ENCODE measurements around the gene SAMD5. TPM values are rescaled to one million over a fixed set of nuclear protein-coding genes. Genes with fewer than 3 reads are reported as not detected.

SAMD5 gene
- total and polyA plus RNA-seq, 2 donors (not counting 1 experiment from before 2014, with no cell fraction given): 4.0 to 5.9 TPM

DNA sequence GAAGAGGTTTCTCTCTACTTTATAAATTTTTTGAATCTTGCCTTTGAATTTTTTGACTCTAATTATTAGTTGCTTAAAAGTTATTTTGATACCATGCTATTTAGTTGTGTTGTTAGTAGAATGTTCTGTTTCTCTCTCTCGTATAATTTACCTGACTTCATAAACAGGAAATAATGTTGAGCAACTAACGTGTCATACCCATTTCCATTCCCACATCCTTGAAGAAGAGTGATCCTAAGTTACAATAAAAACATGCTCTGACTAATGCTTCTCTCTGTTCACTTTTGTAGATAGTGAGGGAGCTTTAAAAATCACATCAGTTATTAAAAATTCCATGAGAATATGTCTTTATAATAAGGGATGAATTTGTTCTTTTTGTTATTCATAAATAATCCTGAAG lies 69.7 kb downstream of the SAMD5 start:
- Histone ChIP-seq H3K4me2 (ENCODE audit: extremely low read depth, insufficient read depth, low read length) (no peak overlapping the region), H3K27ac (ENCODE audit: insufficient read depth, low read length) (no peak overlapping the region), H4K20me1 (ENCODE audit: control insufficient read depth, extremely low read depth, insufficient read depth, low read length) (no peaks in the 10 kb centered on the region), H3K79me2 (ENCODE audit: control insufficient read depth, insufficient read depth, low read length) (no peaks in the 10 kb centered on the region), H3K27me3 (ENCODE audit: control insufficient read depth, insufficient read depth, low read length) (no peaks in the 10 kb centered on the region), H3K9me3 (ENCODE audit: control insufficient read depth, insufficient read depth, low read depth, low read length) (no peaks in the 10 kb centered on the region), H3K9ac (ENCODE audit: insufficient read depth, low read length) (no peak overlapping the region), H3K4me1 (ENCODE audit: control insufficient read depth, extremely low read depth, insufficient read depth, low read length) (no peaks in the 10 kb centered on the region), H3K4me3 (replicated peaks in 1 of 4; ENCODE audit: control extremely low read depth in 1 of 4, insufficient read depth in 1 of 4, low read depth in 3 of 4, low read length in 4 of 4) (no peak overlapping the region), H2AFZ (ENCODE audit: low read length) (no peak overlapping the region), H3K36me3 (ENCODE audit: control insufficient read depth, insufficient read depth, low read length) (no peaks in the 10 kb centered on the region)
- TF ChIP-seq, protein P1, sequence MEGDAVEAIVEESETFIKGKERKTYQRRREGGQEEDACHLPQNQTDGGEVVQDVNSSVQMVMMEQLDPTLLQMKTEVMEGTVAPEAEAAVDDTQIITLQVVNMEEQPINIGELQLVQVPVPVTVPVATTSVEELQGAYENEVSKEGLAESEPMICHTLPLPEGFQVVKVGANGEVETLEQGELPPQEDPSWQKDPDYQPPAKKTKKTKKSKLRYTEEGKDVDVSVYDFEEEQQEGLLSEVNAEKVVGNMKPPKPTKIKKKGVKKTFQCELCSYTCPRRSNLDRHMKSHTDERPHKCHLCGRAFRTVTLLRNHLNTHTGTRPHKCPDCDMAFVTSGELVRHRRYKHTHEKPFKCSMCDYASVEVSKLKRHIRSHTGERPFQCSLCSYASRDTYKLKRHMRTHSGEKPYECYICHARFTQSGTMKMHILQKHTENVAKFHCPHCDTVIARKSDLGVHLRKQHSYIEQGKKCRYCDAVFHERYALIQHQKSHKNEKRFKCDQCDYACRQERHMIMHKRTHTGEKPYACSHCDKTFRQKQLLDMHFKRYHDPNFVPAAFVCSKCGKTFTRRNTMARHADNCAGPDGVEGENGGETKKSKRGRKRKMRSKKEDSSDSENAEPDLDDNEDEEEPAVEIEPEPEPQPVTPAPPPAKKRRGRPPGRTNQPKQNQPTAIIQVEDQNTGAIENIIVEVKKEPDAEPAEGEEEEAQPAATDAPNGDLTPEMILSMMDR (conservative IDR thresholded peaks at IDR 0.05 in 1 of 2, IDR thresholded peaks at IDR 0.05 in 1 of 2; ENCODE audit: low read depth in 1 of 2, low read length in 2 of 2): no peak
- no peak for TF ChIP-seq EZH2 (IDR thresholded peaks at IDR 0.05; ENCODE audit: low read length, missing control alignments)
- no peak for DNase-seq (ENCODE audit: low read depth in 2 of 2)

DNA sequence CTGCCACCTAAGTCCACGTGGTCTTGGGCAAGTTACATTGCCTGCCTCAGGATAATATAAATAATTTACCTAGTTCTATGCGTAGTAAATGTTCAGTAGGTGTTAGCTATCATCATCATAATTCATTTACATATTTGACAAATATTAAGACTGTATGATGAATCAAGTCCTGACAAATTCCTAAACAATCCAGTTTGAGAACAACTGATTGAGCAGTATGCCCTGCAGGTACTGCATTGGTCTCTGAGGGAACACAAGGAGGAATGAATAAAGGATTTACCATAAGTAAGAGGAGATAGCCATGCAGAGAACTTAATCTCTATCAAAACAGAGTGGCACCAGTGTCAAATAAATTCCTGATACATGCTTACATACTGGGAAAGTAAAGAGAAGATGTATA lies 70.4 kb downstream of the SAMD5 start:
- Histone ChIP-seq H2AFZ (ENCODE audit: low read length) (no peak overlapping the region), H3K36me3 (ENCODE audit: control insufficient read depth, insufficient read depth, low read length) (no peaks in the 10 kb centered on the region), H3K4me1 (ENCODE audit: control insufficient read depth, extremely low read depth, insufficient read depth, low read length) (no peaks in the 10 kb centered on the region), H3K9me3 (ENCODE audit: control insufficient read depth, insufficient read depth, low read depth, low read length) (no peaks in the 10 kb centered on the region), H3K79me2 (ENCODE audit: control insufficient read depth, insufficient read depth, low read length) (no peaks in the 10 kb centered on the region), H4K20me1 (ENCODE audit: control insufficient read depth, extremely low read depth, insufficient read depth, low read length) (no peaks in the 10 kb centered on the region), H3K27ac (ENCODE audit: insufficient read depth, low read length) (no peak overlapping the region), H3K4me2 (ENCODE audit: extremely low read depth, insufficient read depth, low read length) (no peak overlapping the region), H3K4me3 (replicated peaks in 1 of 4; ENCODE audit: control extremely low read depth in 1 of 4, insufficient read depth in 1 of 4, low read depth in 3 of 4, low read length in 4 of 4) (no peak overlapping the region), H3K27me3 (ENCODE audit: control insufficient read depth, insufficient read depth, low read length) (no peaks in the 10 kb centered on the region), H3K9ac (ENCODE audit: insufficient read depth, low read length) (no peak overlapping the region)
- DNase-seq (ENCODE audit: low read depth in 2 of 2): no peak
- TF ChIP-seq, protein P1 (conservative IDR thresholded peaks at IDR 0.05 in 1 of 2, IDR thresholded peaks at IDR 0.05 in 1 of 2; ENCODE audit: low read depth in 1 of 2, low read length in 2 of 2): no peak
- no peak for TF ChIP-seq EZH2 (IDR thresholded peaks at IDR 0.05; ENCODE audit: low read length, missing control alignments)

DNA sequence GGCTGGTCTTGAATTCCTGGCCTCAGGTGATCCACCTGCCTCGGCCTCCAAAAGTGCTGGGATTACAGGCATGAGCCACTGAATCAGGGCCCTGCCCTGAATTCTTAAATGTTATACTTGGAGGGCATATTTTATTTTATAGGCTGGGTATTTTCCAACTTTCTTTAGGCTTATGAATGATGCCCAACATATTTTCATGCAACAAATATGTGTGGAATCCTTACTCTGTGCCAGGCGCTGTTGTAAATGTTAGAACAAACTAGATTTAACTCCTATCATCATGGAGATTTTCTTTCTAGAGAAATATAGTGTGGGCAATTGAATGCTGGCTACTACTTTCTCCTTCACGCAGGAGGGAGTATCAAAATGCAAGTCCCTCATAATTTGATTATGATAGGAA lies 71.2 kb downstream of the SAMD5 start:
- no peak overlapping the region for H3K4me3 ChIP-seq (replicated peaks in 1 of 4; ENCODE audit: control extremely low read depth in 1 of 4, insufficient read depth in 1 of 4, low read depth in 3 of 4, low read length in 4 of 4)
- no peaks in the 10 kb centered on the region for H3K36me3 ChIP-seq (ENCODE audit: control insufficient read depth, insufficient read depth, low read length)
- H3K4me1 ChIP-seq (ENCODE audit: control insufficient read depth, extremely low read depth, insufficient read depth, low read length): no peaks in the 10 kb centered on the region
- DNase-seq (ENCODE audit: low read depth in 2 of 2): no peak
- no peaks in the 10 kb centered on the region for H3K79me2 ChIP-seq (ENCODE audit: control insufficient read depth, insufficient read depth, low read length)
- no peaks in the 10 kb centered on the region for H3K9me3 ChIP-seq (ENCODE audit: control insufficient read depth, insufficient read depth, low read depth, low read length)
- no peak for TF ChIP-seq EZH2 (IDR thresholded peaks at IDR 0.05; ENCODE audit: low read length, missing control alignments)
- TF ChIP-seq, protein P1 (conservative IDR thresholded peaks at IDR 0.05 in 1 of 2, IDR thresholded peaks at IDR 0.05 in 1 of 2; ENCODE audit: low read depth in 1 of 2, low read length in 2 of 2): no peak
- no peak overlapping the region for H3K9ac ChIP-seq (ENCODE audit: insufficient read depth, low read length)
- no peak overlapping the region for H2AFZ ChIP-seq (ENCODE audit: low read length)
- H3K27me3 ChIP-seq (ENCODE audit: control insufficient read depth, insufficient read depth, low read length): no peaks in the 10 kb centered on the region
- H3K27ac ChIP-seq (ENCODE audit: insufficient read depth, low read length): no peak overlapping the region
- no peak overlapping the region for H3K4me2 ChIP-seq (ENCODE audit: extremely low read depth, insufficient read depth, low read length)
- H4K20me1 ChIP-seq (ENCODE audit: control insufficient read depth, extremely low read depth, insufficient read depth, low read length): no peaks in the 10 kb centered on the region
